ENCODE data around the gene OTUD3. TPM values are rescaled to one million over a fixed set of nuclear protein-coding genes. Genes with fewer than 3 reads are reported as not detected.

OTUD3 gene
- polyA plus RNA-seq, 1 donor (not counting 4 experiments of a cell fraction or from before 2014, with no cell fraction given) = 7.0 TPM

DNA sequence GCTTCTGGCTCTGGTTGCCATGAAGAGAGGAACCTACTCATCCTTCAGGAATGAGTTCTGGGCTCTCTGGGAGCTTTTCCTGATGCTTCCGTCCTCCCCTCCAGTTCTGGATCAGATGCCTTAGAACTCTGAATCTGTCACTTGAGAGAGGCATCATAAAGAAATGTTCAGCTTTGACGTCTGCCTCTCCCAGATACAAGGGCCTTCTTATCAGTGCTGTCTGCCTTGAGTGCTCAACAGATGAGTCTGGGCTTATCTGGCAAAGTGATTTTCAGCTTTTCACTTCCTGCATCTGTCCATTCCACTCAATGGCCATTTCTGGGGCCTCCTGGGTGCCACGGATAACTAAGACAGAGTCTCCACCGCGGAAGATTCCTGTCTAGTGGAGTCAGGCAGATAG lies 12.3 kb upstream of the OTUD3 start:
- DNase-seq (ENCODE audit: low read depth, low spot score) = no peak
- Histone ChIP-seq H3K27me3 (ENCODE audit: control insufficient read depth, extremely low read depth, insufficient read depth, low read length) (no peaks in the 10 kb centered on the region), H3K4me3 (ENCODE audit: control insufficient read depth in 2 of 3, extremely low read depth in 1 of 3, insufficient read depth in 2 of 3, low read depth in 1 of 3, low read length in 3 of 3) (no peak overlapping the region), H3K9me1 (ENCODE audit: control insufficient read depth, extremely low read depth, insufficient read depth, low read length) (no peaks in the 10 kb centered on the region), H2AFZ (ENCODE audit: control insufficient read depth, low read length) (no peak overlapping the region), H3K27ac (ENCODE audit: control insufficient read depth, insufficient read depth, low read length) (no peak overlapping the region), H3K4me2 (ENCODE audit: control insufficient read depth, extremely low read depth, insufficient read depth, low read depth, low read length) (no peak overlapping the region), H3K9me3 (ENCODE audit: control insufficient read depth, low read depth, low read length) (no peaks in the 10 kb centered on the region), H4K20me1 (ENCODE audit: control insufficient read depth, extremely low read depth, insufficient read depth, low read length) (no peaks in the 10 kb centered on the region), H3K9ac (ENCODE audit: control insufficient read depth, extremely low read depth, insufficient read depth, low read length) (no peak overlapping the region), H3K4me1 (ENCODE audit: control insufficient read depth, extremely low read depth, insufficient read depth, low read length) (peaks cover 3% of the 10 kb centered on the region), H3K36me3 (ENCODE audit: control insufficient read depth in 2 of 2, extremely low read depth in 1 of 2, insufficient read depth in 2 of 2, low read length in 2 of 2) (no peaks in the 10 kb centered on the region), H3K79me2 (ENCODE audit: control insufficient read depth, insufficient read depth, low read length) (no peaks in the 10 kb centered on the region)
- dilution Hi-C loops (cut with MboI; ENCODE audit: extremely low pct_ligation_motif_present, low sequenced_read_pairs) = no loop called here
- no peak for FAIRE-seq
- TF ChIP-seq, protein P1, sequence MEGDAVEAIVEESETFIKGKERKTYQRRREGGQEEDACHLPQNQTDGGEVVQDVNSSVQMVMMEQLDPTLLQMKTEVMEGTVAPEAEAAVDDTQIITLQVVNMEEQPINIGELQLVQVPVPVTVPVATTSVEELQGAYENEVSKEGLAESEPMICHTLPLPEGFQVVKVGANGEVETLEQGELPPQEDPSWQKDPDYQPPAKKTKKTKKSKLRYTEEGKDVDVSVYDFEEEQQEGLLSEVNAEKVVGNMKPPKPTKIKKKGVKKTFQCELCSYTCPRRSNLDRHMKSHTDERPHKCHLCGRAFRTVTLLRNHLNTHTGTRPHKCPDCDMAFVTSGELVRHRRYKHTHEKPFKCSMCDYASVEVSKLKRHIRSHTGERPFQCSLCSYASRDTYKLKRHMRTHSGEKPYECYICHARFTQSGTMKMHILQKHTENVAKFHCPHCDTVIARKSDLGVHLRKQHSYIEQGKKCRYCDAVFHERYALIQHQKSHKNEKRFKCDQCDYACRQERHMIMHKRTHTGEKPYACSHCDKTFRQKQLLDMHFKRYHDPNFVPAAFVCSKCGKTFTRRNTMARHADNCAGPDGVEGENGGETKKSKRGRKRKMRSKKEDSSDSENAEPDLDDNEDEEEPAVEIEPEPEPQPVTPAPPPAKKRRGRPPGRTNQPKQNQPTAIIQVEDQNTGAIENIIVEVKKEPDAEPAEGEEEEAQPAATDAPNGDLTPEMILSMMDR (optimal IDR thresholded peaks at IDR 0.05 in 1 of 3, IDR thresholded peaks at IDR 0.05 in 1 of 3, conservative IDR thresholded peaks at IDR 0.05 in 1 of 3; ENCODE audit: extremely low read depth in 1 of 3, insufficient read depth in 2 of 3, low read length in 3 of 3) = no peak
- no peak for TF ChIP-seq EZH2 (IDR thresholded peaks at IDR 0.05; ENCODE audit: low read length)

DNA sequence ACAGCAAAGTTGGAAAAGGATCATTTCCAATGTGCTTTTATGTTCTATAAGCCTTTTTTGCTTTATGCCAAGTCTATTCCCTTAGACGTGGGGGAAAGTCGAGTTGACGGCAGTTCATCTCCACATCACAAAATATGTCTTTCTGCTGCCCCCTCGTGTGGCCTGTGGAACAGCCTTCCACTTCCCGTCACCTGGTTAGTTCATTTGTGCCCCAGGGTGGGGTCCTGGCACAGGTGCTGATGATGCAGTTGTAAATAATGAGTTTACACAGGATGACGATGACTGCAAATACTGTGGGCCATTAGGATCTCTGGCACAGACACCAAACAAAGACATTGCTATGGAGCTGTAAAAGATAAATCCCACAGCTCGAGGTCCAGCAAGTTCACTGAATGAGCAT lies 10.0 kb upstream of the OTUD3 start:
- Histone ChIP-seq H3K9me1 (ENCODE audit: control insufficient read depth, extremely low read depth, insufficient read depth, low read length) (no peaks in the 10 kb centered on the region), H3K79me2 (ENCODE audit: control insufficient read depth, insufficient read depth, low read length) (no peaks in the 10 kb centered on the region), H3K36me3 (ENCODE audit: control insufficient read depth in 2 of 2, extremely low read depth in 1 of 2, insufficient read depth in 2 of 2, low read length in 2 of 2) (no peaks in the 10 kb centered on the region), H3K4me2 (ENCODE audit: control insufficient read depth, extremely low read depth, insufficient read depth, low read depth, low read length) (no peak overlapping the region), H3K27me3 (ENCODE audit: control insufficient read depth, extremely low read depth, insufficient read depth, low read length) (no peaks in the 10 kb centered on the region), H2AFZ (ENCODE audit: control insufficient read depth, low read length) (no peak overlapping the region), H3K4me3 (ENCODE audit: control insufficient read depth in 2 of 3, extremely low read depth in 1 of 3, insufficient read depth in 2 of 3, low read depth in 1 of 3, low read length in 3 of 3) (no peak overlapping the region), H3K27ac (ENCODE audit: control insufficient read depth, insufficient read depth, low read length) (no peak overlapping the region), H3K4me1 (ENCODE audit: control insufficient read depth, extremely low read depth, insufficient read depth, low read length) (peaks cover 3% of the 10 kb centered on the region), H4K20me1 (ENCODE audit: control insufficient read depth, extremely low read depth, insufficient read depth, low read length) (no peaks in the 10 kb centered on the region), H3K9ac (ENCODE audit: control insufficient read depth, extremely low read depth, insufficient read depth, low read length) (no peak overlapping the region), H3K9me3 (ENCODE audit: control insufficient read depth, low read depth, low read length) (no peaks in the 10 kb centered on the region)
- DNase-seq (ENCODE audit: low read depth, low spot score) (peak; percentile 19), FAIRE-seq (peak; percentile 26)
- TF ChIP-seq EZH2 (IDR thresholded peaks at IDR 0.05; ENCODE audit: low read length) = no peak
- TF ChIP-seq, protein P1 (optimal IDR thresholded peaks at IDR 0.05 in 1 of 3, IDR thresholded peaks at IDR 0.05 in 1 of 3, conservative IDR thresholded peaks at IDR 0.05 in 1 of 3; ENCODE audit: extremely low read depth in 1 of 3, insufficient read depth in 2 of 3, low read length in 3 of 3) = peak; percentile 34 to 66 (median 42)
- dilution Hi-C loops (cut with MboI; ENCODE audit: extremely low pct_ligation_motif_present, low sequenced_read_pairs) = no loop called here

All from keratinocyte (primary cell).